ENCODE data around the gene VSIG10L2.

The VSIG10L2 gene

GRCh38 chr11:125987066-125987641, 41.3 kb downstream of the VSIG10L2 start:
- no peak for TF ChIP-seq CTCF (IDR thresholded peaks at IDR 0.05; ENCODE audit: low read depth, low read length, missing control alignments)
- H3K4me3 ChIP-seq (replicated peaks; ENCODE audit: low read depth, low read length), result no peak overlapping the region

GRCh38 chr11:125990244-125990643, 44.4 kb downstream of the VSIG10L2 start:
- H3K4me3 ChIP-seq (replicated peaks; ENCODE audit: low read depth, low read length), result no peak overlapping the region
- no peak for TF ChIP-seq CTCF (IDR thresholded peaks at IDR 0.05; ENCODE audit: low read depth, low read length, missing control alignments)
- DNase-seq (ENCODE audit: extremely low read depth, low read depth), result no peak

More at GRCh38 chr11:125987066-125987641, 41.3 kb downstream of the VSIG10L2 start:
- no peak for DNase-seq (ENCODE audit: extremely low read depth, low read depth)

- no peak for TF ChIP-seq CTCF (IDR thresholded peaks at IDR 0.05; ENCODE audit: low read depth, low read length, missing control alignments)
Measured at GRCh38 chr11:125992893-125993292, 47.0 kb downstream of the VSIG10L2 start.

GRCh38 chr11:125994509-125994908, 48.7 kb downstream of the VSIG10L2 start:
- H3K4me3 ChIP-seq (replicated peaks; ENCODE audit: low read depth, low read length), result no peak overlapping the region
- DNase-seq (ENCODE audit: extremely low read depth, low read depth), result no peak
- no peak for TF ChIP-seq CTCF (IDR thresholded peaks at IDR 0.05; ENCODE audit: low read depth, low read length, missing control alignments)

More at GRCh38 chr11:125992893-125993292, 47.0 kb downstream of the VSIG10L2 start:
- DNase-seq (ENCODE audit: extremely low read depth, low read depth), result no peak
- no peak overlapping the region for H3K4me3 ChIP-seq (replicated peaks; ENCODE audit: low read depth, low read length)

- DNase-seq (ENCODE audit: extremely low read depth, low read depth), result no peak
- H3K4me3 ChIP-seq (replicated peaks; ENCODE audit: low read depth, low read length), result no peak overlapping the region
- no peak for TF ChIP-seq CTCF (IDR thresholded peaks at IDR 0.05; ENCODE audit: low read depth, low read length, missing control alignments)
Measured at GRCh38 chr11:125995313-125995712, 49.5 kb downstream of the VSIG10L2 start.

GRCh38 chr11:125998267-125998666, 52.4 kb downstream of the VSIG10L2 start:
- TF ChIP-seq CTCF (IDR thresholded peaks at IDR 0.05; ENCODE audit: low read depth, low read length, missing control alignments), result no peak
- H3K4me3 ChIP-seq (replicated peaks; ENCODE audit: low read depth, low read length), result no peak overlapping the region
- DNase-seq (ENCODE audit: extremely low read depth, low read depth), result no peak
